HG02885 (cell line): ENCODE results near the gene LAIR1.
"Not testable (repeated sequence)": the region's sequence is repeated elsewhere in the genome, so short reads cannot be mapped to it uniquely, and the experiment has no call there.

Experiments used
- ATAC-seq: cut with Tn5 transposase; IDR thresholded peaks from one replicate; pipeline ENCODE4 v1.9.1; 2021; ENCODE audit warnings: mild to moderate bottlenecking; ENCODE audit not compliant: unreplicated experiment, poor library complexity

The LAIR1 gene

DNA sequence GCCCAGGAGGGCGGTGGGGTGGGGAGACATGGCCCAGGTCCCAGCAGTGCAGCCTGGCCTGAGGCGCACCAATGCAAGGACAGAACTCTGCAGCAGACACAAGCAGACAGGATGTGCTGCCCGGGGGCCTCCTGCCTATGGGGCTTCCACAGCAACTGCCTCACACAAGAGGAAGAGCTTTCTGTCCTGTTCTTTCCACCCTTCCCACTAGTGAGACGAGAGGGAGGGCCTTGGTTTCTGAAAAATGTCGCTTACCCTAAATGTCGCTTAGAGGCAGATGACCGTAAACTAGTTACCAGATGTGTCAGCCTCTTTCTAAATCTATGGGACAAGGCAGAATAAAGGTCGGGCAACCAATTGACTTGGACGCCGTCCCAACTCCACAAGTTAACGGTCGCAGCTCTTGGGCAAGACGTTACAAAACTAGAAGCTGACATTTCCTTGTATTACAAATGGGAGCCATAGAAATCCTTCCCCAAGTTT, at the start of gene LAIR1:
TSS of gene LAIR1 (minus strand) at position 157 of the 483 bp plus-strand sequence. CDS start at position 30, 127 bp downstream.
- ATAC-seq, result no peak

GRCh38 chr19:54414156-54414555, 49.4 kb upstream of the LAIR1 start:
- no peak for ATAC-seq

- ATAC-seq, result no peak
Measured at GRCh38 chr19:54412877-54413276, 48.1 kb upstream of the LAIR1 start.

GRCh38 chr19:54411033-54411432, 46.3 kb upstream of the LAIR1 start:
- ATAC-seq, result no peak

DNA sequence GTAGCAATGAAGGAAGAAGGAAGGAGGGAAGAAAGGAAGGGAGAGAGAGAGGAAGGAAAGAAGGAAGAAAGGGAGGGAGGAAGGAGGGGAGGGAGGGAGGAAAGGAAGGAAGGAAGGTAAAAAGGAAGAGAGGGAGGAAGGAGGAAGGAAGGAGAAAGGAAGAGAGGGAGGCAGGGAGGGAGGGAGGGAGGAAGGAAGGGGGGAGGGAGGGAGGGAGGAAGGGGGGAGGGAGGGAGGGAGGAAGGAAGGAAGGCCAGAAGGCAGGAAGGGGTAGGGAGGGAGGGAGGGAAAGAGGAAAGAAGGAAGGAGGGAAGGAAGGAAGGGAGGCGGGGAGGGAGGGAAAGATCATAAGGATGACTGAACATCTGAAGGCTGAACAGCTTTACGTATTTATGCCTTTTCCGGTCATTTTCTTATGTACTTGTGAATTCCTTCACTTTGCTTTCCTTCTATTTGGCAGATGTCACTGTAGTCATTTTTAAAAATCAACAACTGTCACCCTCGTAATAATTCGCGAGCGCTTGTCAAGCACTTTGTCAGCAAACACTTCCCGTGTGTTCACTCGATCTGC, 43.8 kb upstream of the LAIR1 start:
- no peak for ATAC-seq

- no peak for ATAC-seq
Measured at GRCh38 chr19:54407780-54408179, 43.0 kb upstream of the LAIR1 start.

DNA sequence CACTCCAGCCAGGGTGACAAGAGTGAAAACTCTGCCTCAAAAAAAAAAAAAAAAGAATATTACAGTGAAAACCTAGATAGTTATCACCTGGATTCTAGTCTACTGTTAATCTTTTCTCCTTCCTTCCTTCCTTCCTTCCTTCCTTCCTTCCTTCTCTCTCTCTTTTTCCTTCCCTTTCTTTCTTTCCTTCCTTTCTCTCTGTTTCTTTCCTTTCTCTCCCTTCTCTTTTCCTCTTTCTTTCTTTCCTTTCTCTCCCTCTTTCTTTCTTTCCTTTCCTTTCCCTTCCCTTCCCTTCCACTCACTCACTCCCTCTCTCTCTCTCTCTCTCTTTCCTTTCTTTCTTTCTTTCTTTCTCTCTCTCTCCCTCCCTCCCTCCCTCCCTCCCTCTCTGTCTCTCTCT, 40.9 kb upstream of the LAIR1 start:
- no peak for ATAC-seq

DNA sequence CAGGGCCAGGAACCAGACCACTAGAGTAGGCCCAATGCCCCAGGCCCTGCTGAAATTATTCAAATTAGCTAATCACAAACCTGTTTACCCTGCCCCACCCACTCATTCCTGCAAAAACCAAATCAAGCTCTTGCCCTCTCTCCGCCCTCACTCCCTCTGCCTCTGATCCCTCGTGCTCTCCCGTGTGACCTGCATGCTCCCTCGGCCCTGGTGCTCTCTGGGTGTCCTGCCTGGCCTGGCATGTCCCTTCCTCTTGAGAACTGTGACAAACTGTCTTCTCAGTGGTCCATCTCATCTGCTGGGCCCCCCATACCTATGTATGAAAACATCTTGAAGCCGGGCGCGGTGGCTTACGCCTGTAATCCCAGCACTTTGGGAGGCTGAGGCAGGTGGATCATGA, 38.3 kb upstream of the LAIR1 start:
- no peak for ATAC-seq

DNA sequence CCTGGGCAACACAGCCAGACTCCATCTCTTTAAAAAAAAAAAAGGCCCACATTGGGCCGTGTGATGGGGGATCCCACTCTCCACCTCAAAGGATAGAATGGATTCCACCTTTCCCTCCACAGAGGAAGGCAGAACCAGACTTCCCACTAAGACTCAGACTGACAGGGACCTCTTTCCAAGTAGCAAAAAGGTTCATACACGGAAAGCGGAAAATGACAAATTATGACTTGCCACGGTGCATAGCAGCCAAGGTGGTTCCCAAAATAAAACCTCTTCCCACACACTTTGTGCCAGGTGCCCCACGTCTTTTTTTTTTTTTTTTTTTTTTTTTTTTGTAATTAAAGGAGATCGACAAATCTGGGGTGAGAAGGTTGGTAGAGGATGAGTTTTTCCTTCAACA, 36.2 kb upstream of the LAIR1 start:
- no peak for ATAC-seq

- ATAC-seq, result no peak
Measured at GRCh38 chr19:54399189-54399588, 34.5 kb upstream of the LAIR1 start.

- no peak for ATAC-seq
Measured at GRCh38 chr19:54395685-54396084, 31.0 kb upstream of the LAIR1 start.

- no peak for ATAC-seq
Measured at GRCh38 chr19:54393381-54393780, 28.6 kb upstream of the LAIR1 start.

- no peak for ATAC-seq
Measured at GRCh38 chr19:54392105-54392504, 27.4 kb upstream of the LAIR1 start.

DNA sequence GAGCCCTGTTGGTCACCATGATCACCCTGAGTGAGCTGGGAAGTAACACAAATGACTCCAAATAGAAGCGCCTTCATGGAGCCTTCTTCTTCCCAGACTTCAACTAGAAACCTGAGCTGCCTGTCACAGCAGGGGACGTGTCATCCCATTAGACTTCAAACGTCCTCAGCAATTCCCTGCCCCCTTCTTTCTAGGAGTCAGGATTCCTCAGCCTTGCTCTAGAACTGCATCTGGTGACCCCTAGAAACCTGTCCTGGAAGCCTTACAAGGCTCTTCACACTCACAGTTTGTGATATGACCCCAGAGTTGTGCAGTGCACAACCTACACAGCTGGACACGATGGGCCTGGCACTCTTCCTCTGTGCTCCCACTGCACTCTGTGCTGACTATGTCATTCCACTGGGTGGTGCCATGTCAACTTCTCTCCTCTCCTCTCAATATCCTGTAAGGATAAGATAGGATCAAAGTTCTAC, 26.9 kb upstream of the LAIR1 start:
- no peak for ATAC-seq

DNA sequence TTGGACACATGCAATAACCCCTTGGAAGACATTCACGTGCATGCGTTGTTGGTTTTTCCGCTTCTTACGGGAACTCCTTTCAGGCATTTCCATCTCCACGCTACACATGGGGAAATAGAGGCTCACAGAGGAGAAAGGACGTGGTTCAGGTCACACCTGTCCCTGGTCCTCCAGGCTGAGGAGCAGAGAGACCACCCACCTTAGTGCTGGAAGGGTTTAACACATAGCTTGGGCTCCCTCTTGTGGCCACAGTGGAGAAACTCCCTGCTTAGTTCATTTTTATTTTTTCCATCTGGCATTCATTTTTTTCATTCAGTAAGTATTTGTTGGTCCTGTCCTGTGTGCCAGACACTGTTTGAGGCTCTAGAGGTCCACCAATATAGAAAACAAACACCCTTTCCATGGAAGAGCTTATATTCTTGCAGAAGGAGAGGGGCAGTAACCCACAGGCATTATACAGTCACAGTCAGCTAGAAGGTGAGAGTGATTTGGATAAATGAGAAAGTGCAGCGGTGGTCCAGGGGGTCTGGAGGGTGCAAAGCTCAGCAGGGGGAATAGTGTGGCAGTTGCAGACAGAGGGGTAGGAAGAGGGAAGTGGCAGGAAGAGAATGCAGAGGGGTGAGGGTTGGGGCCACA, 26.3 kb upstream of the LAIR1 start:
- no peak for ATAC-seq

DNA sequence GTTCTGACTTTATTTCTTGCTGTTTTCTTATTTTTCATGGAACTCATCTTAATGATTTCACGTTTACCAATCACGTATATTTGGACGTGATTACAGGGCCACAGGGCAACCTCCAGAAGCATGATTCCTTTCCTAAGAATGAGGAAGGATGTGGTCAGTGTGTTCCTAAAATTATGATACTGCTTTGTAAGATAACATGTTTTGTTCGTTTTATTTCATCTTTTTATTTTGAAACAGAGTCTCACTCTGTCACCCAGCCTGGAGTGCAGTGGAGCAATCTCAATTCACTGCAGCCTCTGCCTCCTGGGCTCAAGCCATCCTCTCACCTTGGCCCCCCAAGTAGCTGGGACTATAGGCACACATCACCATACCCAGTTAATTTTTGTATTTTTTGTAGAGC, 24.8 kb upstream of the LAIR1 start:
- no peak for ATAC-seq

- ATAC-seq, result no peak
Measured at GRCh38 chr19:54388802-54389139, 24.0 kb upstream of the LAIR1 start.

- ATAC-seq, result no peak
Measured at GRCh38 chr19:54387991-54388801, 23.5 kb upstream of the LAIR1 start.

DNA sequence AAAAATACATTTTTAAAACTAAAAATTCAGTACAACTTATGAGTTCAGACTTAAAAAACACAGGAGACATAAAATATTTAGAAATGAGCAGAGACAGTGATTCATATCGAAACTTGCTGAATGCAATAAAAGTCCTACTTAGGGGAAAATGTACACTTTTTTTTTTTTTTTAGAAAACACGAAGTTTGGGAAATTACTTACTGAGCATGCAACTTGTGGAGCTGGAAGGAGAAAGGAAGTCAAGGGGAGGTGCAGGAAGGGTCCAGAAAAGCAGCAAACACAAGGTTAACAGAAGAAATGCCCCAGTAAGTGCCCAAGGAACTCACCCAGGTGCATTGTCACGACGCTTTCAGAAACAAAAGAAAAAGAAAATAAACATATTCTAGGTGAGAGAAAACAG, 18.6 kb upstream of the LAIR1 start:
- ATAC-seq, result no peak

GRCh38 chr19:54382041-54382440, 17.3 kb upstream of the LAIR1 start:
- not testable (repeated sequence) for ATAC-seq

DNA sequence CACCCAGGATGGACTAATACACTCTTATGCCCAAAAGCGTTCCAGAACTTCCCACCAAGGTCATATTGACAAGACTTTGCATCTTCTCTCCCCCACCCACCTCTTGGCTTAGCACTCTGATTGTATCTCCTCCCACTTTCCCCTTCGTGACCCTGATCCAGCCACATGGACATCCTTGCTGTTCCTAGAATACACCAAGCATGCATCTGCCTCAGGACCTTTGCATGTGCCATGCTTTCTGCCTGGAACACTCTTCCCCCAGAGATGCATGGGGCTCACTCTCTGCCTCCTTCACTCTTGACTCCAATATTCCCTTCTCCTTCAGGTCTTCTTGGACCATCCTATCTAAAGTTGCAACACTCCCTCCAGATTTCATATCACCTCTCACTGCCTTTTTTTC, 16.2 kb upstream of the LAIR1 start:
- no peak for ATAC-seq
